Fibroblast of pulmonary artery (primary cell): ENCODE results near the gene KCNJ10.
A peak's percentile ranks its signal among the peaks of the same experiment; 100 is the strongest.

ENCODE experiments used
- DNase-seq: peaks from one replicate; pipeline ENCODE4 v3.0.0-alpha.2; 2010; ENCODE audit warnings: low read depth
- H3K4me3 ChIP-seq: replicated peaks from 2 replicates; pipeline ENCODE4 v1.5.1; 2011; ENCODE audit warnings: low read depth, mild to moderate bottlenecking, control low read depth, low read length, moderate library complexity
- CTCF ChIP-seq: IDR thresholded peaks from 2 replicates; pipeline ENCODE4 v1.5.1; 2011; ENCODE audit warnings: mild to moderate bottlenecking, control low read depth, low read length, inconsistent platforms; ENCODE audit errors: missing control alignments

Gene KCNJ10

GRCh38 chr1:160048335-160048734, 21.6 kb downstream of the KCNJ10 start:
- no peak overlapping the region for H3K4me3 ChIP-seq
- no peak for TF ChIP-seq CTCF
- no peak for DNase-seq

- no peak for DNase-seq
- no peak for TF ChIP-seq CTCF
- H3K4me3 ChIP-seq, result no peak overlapping the region
These were observed 22.6 kb downstream of the KCNJ10 start for GRCh38 chr1:160047111-160047991.

- TF ChIP-seq CTCF, result peak; percentile 56
- DNase-seq, result peak; percentile 55
- H3K4me3 ChIP-seq, result no peak overlapping the region
These were observed 23.4 kb downstream of the KCNJ10 start for GRCh38 chr1:160046494-160047110.

DNA sequence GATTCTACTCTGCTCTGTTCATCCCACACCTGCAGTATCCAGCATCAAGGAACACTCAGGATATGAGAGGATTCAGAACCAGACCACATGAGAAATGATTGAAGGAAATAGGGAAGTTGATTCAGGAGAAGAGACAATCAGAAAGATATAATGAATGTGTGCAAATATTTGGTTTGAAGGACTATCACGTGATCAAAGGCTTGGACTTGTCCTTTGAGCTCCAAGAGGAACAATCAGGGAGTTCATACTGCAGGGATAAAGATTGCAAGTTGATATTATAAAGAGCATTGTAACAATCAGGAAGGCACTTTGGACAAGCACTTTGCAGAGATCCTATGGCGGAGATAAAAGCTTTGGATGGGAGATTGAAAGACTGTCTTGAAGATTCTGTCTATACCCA, 24.3 kb downstream of the KCNJ10 start:
- no peak for TF ChIP-seq CTCF
- no peak for DNase-seq
- H3K4me3 ChIP-seq, result no peak overlapping the region

DNA sequence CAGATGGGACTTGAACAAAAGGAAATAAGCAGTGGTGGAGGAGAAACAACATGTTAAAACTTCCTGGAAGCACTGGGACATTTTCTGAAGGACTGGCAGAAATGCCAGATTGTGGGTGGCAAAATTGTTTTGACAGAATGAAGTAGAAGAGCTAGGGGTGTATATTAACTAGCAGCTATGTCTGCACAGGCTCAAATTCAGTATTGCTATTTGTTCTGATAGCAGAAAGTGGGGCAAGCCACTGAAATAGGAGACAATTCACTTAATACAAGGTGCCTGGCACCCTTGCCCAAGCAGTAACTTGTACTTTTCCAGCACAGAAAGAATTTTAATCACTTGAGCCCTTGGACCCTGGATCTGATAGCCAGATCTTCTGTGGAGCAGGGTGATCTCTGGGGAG, 26.4 kb downstream of the KCNJ10 start:
- no peak for DNase-seq
- TF ChIP-seq CTCF, result no peak
- no peak overlapping the region for H3K4me3 ChIP-seq

DNA sequence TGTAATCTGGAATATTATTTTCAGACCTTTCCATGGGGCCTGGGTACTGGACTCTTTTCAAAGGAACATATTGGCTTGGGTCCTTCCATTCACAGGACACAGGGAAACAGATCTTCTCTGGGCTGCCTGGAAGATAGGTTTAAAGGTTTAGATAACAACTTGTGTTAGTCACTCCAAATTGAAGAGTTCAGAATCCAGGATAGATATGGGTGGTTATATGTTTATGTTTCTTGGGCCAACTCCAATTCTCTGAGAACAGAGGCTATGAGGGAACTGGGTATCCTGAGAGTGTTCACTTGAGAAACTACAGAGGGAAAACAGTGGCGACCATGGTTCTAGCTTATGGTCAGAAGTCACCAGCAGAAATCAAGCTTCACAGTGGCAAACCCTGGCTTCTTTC, 29.5 kb downstream of the KCNJ10 start:
- TF ChIP-seq CTCF, result no peak
- no peak for DNase-seq
- no peak overlapping the region for H3K4me3 ChIP-seq
